HEK293 (cell line): Measurements from ENCODE around the gene BCCIP.

Experiments used
- CTCF ChIA-PET: fragments of 350-600 bp; formaldehyde crosslinking; extraction: SDS; loops from one replicate; lab custom pipeline; 2021; ENCODE audit warnings: antibody characterized with exemption; lab: Yijun Ruan, JAX
- POLR2A ChIA-PET: fragments of 300-600 bp; formaldehyde crosslinking; extraction: SDS; loops from one replicate; lab custom pipeline; 2020; ENCODE audit warnings: antibody characterized with exemption, inconsistent platforms; lab: Yijun Ruan, JAX
- H3K27ac ChIP-seq: fragments of 200-500 bp; sonication (Bioruptor generic); 2 replicates; pipeline ENCODE4 v1.5.1; 2014; ENCODE audit warnings: low read depth, low read length, control low read depth, inconsistent platforms; ENCODE audit errors: extremely low read depth
- H3K36me3 ChIP-seq, 2 experiments: fragments of 200-500 bp in 1 of 2; sonication (Bioruptor generic) in 1 of 2; 1 replicate in 1 of 2; 2 replicates in 1 of 2; pipeline ENCODE4 v1.5.1; 2014 to 2017; ENCODE audit warnings: inconsistent platforms in 2 of 2, low read length in 2 of 2; ENCODE audit not compliant: control insufficient read depth in 2 of 2, insufficient read depth in 1 of 2
- H3K4me1 ChIP-seq: fragments of 200-500 bp; sonication (Bioruptor generic); 2 replicates; pipeline ENCODE4 v1.5.1; 2014; ENCODE audit warnings: mild to moderate bottlenecking, low read length, inconsistent platforms; ENCODE audit not compliant: control insufficient read depth, insufficient read depth
- H3K4me3 ChIP-seq: 2 replicates; pipeline ENCODE4 v1.5.1; 2011; ENCODE audit warnings: low read depth, mild to moderate bottlenecking, control low read depth, low read length, moderate library complexity
- H3K9me3 ChIP-seq: fragments of 200-500 bp; sonication (Bioruptor generic); 2 replicates; pipeline ENCODE4 v1.5.1; 2014; ENCODE audit warnings: low read depth, low read length, inconsistent platforms; ENCODE audit not compliant: control insufficient read depth, insufficient read depth
- BCL11A ChIP-seq: fragments of 450-650 bp; formaldehyde crosslinking; IDR thresholded peaks from 2 replicates; pipeline ENCODE4 v1.5.1; 2016; ENCODE audit warnings: low read depth, missing biosample characterization, missing genetic modification characterization
- KLF7 ChIP-seq: fragments of 450-650 bp; formaldehyde crosslinking; IDR thresholded peaks from 2 replicates; pipeline ENCODE4 v1.5.1; 2016; ENCODE audit warnings: missing biosample characterization, missing genetic modification characterization, borderline replicate concordance
- PRDM2 ChIP-seq: fragments of 450-650 bp; formaldehyde crosslinking; IDR thresholded peaks from 2 replicates; pipeline ENCODE4 v1.5.1; 2016; ENCODE audit warnings: missing biosample characterization, missing genetic modification characterization, borderline replicate concordance
- SALL2 ChIP-seq: fragments of 450-650 bp; formaldehyde crosslinking; IDR thresholded peaks from 2 replicates; pipeline ENCODE4 v1.5.0; 2017; ENCODE audit warnings: missing biosample characterization, mild to moderate bottlenecking, missing genetic modification characterization, borderline replicate concordance
- WT1 ChIP-seq: fragments of 450-650 bp; formaldehyde crosslinking; IDR thresholded peaks from 2 replicates; pipeline ENCODE4 v1.5.1; 2016; ENCODE audit warnings: missing biosample characterization, missing genetic modification characterization
- ZNF138 ChIP-seq: fragments of 450-650 bp; formaldehyde crosslinking; IDR thresholded peaks from 2 replicates; pipeline ENCODE4 v1.5.1; 2016; ENCODE audit warnings: missing biosample characterization, missing genetic modification characterization, borderline replicate concordance
- ZNF155 ChIP-seq: fragments of 450-650 bp; formaldehyde crosslinking; IDR thresholded peaks from 2 replicates; pipeline ENCODE4 v1.5.1; 2016; ENCODE audit warnings: missing biosample characterization, missing genetic modification characterization
- ZNF2 ChIP-seq: fragments of 450-650 bp; formaldehyde crosslinking; IDR thresholded peaks from 2 replicates; pipeline ENCODE4 v1.5.1; 2016; ENCODE audit warnings: missing biosample characterization, missing genetic modification characterization
- ZNF23 ChIP-seq: fragments of 450-650 bp; formaldehyde crosslinking; IDR thresholded peaks from 2 replicates; pipeline ENCODE4 v1.5.1; 2016; ENCODE audit warnings: missing biosample characterization, missing genetic modification characterization, borderline replicate concordance
- ZNF335 ChIP-seq: fragments of 450-650 bp; formaldehyde crosslinking; conservative IDR thresholded peaks from 2 replicates; pipeline ENCODE4 v1.5.1; 2016; ENCODE audit warnings: missing biosample characterization, missing genetic modification characterization
- ZNF404 ChIP-seq: fragments of 450-650 bp; formaldehyde crosslinking; IDR thresholded peaks from 2 replicates; pipeline ENCODE4 v1.5.1; 2017; ENCODE audit warnings: missing biosample characterization, missing genetic modification characterization
- ZNF416 ChIP-seq: fragments of 450-650 bp; formaldehyde crosslinking; IDR thresholded peaks from 2 replicates; pipeline ENCODE4 v1.5.1; 2016; ENCODE audit warnings: missing biosample characterization, missing genetic modification characterization
- ZNF426 ChIP-seq: fragments of 450-650 bp; formaldehyde crosslinking; IDR thresholded peaks from 2 replicates; pipeline ENCODE4 v1.5.1; 2017; ENCODE audit warnings: missing biosample characterization, missing genetic modification characterization, mild to moderate bottlenecking, inconsistent platforms, moderate library complexity
- ZNF501 ChIP-seq: fragments of 450-650 bp; formaldehyde crosslinking; IDR thresholded peaks from 2 replicates; pipeline ENCODE4 v1.5.1; 2016; ENCODE audit warnings: missing biosample characterization, missing genetic modification characterization
- ZNF513 ChIP-seq: fragments of 450-650 bp; IDR thresholded peaks from 2 replicates; pipeline ENCODE4 v1.5.1; 2018; ENCODE audit warnings: missing biosample characterization, missing genetic modification characterization
- ZNF596 ChIP-seq: fragments of 450-650 bp; IDR thresholded peaks from 2 replicates; pipeline ENCODE4 v1.5.0; 2018; ENCODE audit warnings: missing biosample characterization, mild to moderate bottlenecking, missing genetic modification characterization, moderate library complexity
- ZNF621 ChIP-seq: fragments of 450-650 bp; formaldehyde crosslinking; IDR thresholded peaks from 2 replicates; pipeline ENCODE4 v1.5.1; 2017; ENCODE audit warnings: missing biosample characterization, missing genetic modification characterization
- ZNF626 ChIP-seq: fragments of 450-650 bp; sonication (Bioruptor Pico); formaldehyde crosslinking; IDR thresholded peaks from 2 replicates; pipeline ENCODE4 v1.5.1; 2018; ENCODE audit warnings: missing biosample characterization, missing genetic modification characterization, inconsistent platforms
- ZNF777 ChIP-seq: fragments of 450-650 bp; formaldehyde crosslinking; IDR thresholded peaks from 2 replicates; pipeline ENCODE4 v1.5.1; 2017; ENCODE audit warnings: missing biosample characterization, missing genetic modification characterization, borderline replicate concordance
- ZNF830 ChIP-seq: fragments of 450-650 bp; IDR thresholded peaks from 2 replicates; pipeline ENCODE4 v1.5.0; 2018; ENCODE audit warnings: missing biosample characterization, missing genetic modification characterization, low read depth, mild to moderate bottlenecking, moderate library complexity
- ZNF837 ChIP-seq: fragments of 450-650 bp; formaldehyde crosslinking; IDR thresholded peaks from 2 replicates; pipeline ENCODE4 v1.5.1; 2016; ENCODE audit warnings: missing biosample characterization, missing genetic modification characterization
- TF ChIP-seq, protein P1 (sequence below): fragments of 450-650 bp; formaldehyde crosslinking; IDR thresholded peaks from 2 replicates; pipeline ENCODE4 v1.5.1; 2016; ENCODE audit warnings: missing biosample characterization, missing genetic modification characterization

BCCIP gene

GRCh38 chr10:125881192-125881591 is 57.8 kb downstream of the BCCIP start, which contains the start of gene DHX32:
Gene DHX32, minus strand, starts transcription at chr10:125881292. Its CDS starts 468 bp downstream, at chr10:125880824.
- peaks cover 3 to 14% of the 10 kb centered on the region in 2 experiments; a peak in 2 of 3 replicates for H3K36me3 ChIP-seq
- ChIA-PET CTCF (interaction anchor here (0.6 to 1.5 kb wide), 2 partner anchors 12 to 229 kb away, joined by 3 to 12 read pairs; no protein-coding TSS in a partner anchor), POLR2A (no interaction called here)
- H3K27ac ChIP-seq = no peak within 1 kb of the TSS
- TF ChIP-seq ZNF2 (tag by site-specific recombination) = no peak
- TF ChIP-seq WT1 = no peak
- no peak within 1 kb of the TSS for H3K4me3 ChIP-seq
- 0 out of 2 replicates have a peak, but pooled peaks cover 3% of the 10 kb centered on the region for H3K4me1 ChIP-seq
- H3K9me3 ChIP-seq = no peaks in the 10 kb centered on the region

DNA sequence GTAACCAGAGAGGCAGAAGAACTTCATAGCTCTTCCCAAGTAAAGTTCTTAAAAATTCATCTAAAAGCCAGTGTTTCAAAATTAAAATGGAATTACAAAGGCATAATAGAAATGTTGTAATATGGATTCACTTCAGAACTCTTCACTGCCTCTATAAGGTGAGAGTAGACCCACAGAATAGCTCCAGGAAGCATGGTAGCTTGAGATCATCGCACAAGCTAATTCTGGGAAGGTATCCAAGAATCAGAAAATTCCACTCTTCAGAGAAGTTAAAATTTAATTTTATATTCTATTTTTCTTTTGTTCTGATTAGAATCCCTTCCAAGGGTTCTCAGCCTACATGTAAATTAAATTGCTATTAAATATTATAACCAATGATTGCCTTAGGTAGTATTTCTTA is 59.2 kb downstream of the BCCIP start:
- no peak overlapping the region for H3K4me3 ChIP-seq
- ChIA-PET POLR2A (interaction anchor here (0.5 kb wide), 1 partner anchor 66 kb away, joined by 3 read pairs; no protein-coding TSS in a partner anchor), CTCF (interaction anchor here (0.5 to 1.5 kb wide), 4 partner anchors 14 to 321 kb away, joined by 3 to 12 read pairs (median 5); partner anchors contain the start of gene EDRF1)
- TF ChIP-seq KLF7 (tag by site-specific recombination) = no peak
- no peak for TF ChIP-seq ZNF621 (tag by site-specific recombination)
- H3K27ac ChIP-seq = no peak overlapping the region
- H3K4me1 ChIP-seq = 0 out of 2 replicates have a peak, but pooled peaks cover 3% of the 10 kb centered on the region
- peaks cover 0 to 7% of the 10 kb centered on the region in 2 experiments; a peak in 2 of 3 replicates for H3K36me3 ChIP-seq
- H3K9me3 ChIP-seq = no peaks in the 10 kb centered on the region

- H3K9me3 ChIP-seq = no peaks in the 10 kb centered on the region
- peaks cover 0 to 7% of the 10 kb centered on the region in 2 experiments; a peak in 2 of 3 replicates for H3K36me3 ChIP-seq
- no peak for TF ChIP-seq SALL2 (tag by site-specific recombination)
- TF ChIP-seq ZNF501 (tag by site-specific recombination) = no peak
- TF ChIP-seq, protein P1, sequence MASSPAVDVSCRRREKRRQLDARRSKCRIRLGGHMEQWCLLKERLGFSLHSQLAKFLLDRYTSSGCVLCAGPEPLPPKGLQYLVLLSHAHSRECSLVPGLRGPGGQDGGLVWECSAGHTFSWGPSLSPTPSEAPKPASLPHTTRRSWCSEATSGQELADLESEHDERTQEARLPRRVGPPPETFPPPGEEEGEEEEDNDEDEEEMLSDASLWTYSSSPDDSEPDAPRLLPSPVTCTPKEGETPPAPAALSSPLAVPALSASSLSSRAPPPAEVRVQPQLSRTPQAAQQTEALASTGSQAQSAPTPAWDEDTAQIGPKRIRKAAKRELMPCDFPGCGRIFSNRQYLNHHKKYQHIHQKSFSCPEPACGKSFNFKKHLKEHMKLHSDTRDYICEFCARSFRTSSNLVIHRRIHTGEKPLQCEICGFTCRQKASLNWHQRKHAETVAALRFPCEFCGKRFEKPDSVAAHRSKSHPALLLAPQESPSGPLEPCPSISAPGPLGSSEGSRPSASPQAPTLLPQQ = no peak
- TF ChIP-seq ZNF596 = no peak
- TF ChIP-seq ZNF138 = no peak
- no peak for TF ChIP-seq ZNF335
- TF ChIP-seq ZNF416 = no peak
- no peak for TF ChIP-seq ZNF426 (tag by site-specific recombination)
- no peak for TF ChIP-seq ZNF23
- no peak for TF ChIP-seq PRDM2 (tag by site-specific recombination)
- TF ChIP-seq ZNF513 = no peak
- TF ChIP-seq WT1 = no peak
- TF ChIP-seq ZNF837 (tag by site-specific recombination) = no peak
- no peak for TF ChIP-seq ZNF404 (tag by site-specific recombination)
- TF ChIP-seq BCL11A (tag by site-specific recombination) = no peak
- no peak for TF ChIP-seq ZNF830 (tag by site-specific recombination)
- no peak for TF ChIP-seq ZNF777
- no peak for TF ChIP-seq ZNF626
- no peak for TF ChIP-seq ZNF155 (tag by site-specific recombination)
- TF ChIP-seq, all 188 proteins: peak for 0
- Histone ChIP-seq H3K4me3 (no peak overlapping the region), H3K4me1 (0 out of 2 replicates have a peak, but pooled peaks cover 3% of the 10 kb centered on the region), H3K27ac (no peak overlapping the region)
- POLR2A ChIA-PET = interaction anchor here (0.7 kb wide), 1 partner anchor 14 kb away, joined by 3 read pairs; no protein-coding TSS in a partner anchor
- CTCF ChIA-PET = interaction anchor here (0.6 kb wide), 1 partner anchor 320 kb away, joined by 3 read pairs; no protein-coding TSS in a partner anchor
Observed at GRCh38 chr10:125883211-125883610, 59.9 kb downstream of the BCCIP start.
